Natural killer cell (primary cell): Measurements from ENCODE around the gene CTNNA2. TPM values are rescaled to one million over a fixed set of nuclear protein-coding genes. Genes with fewer than 3 reads are reported as not detected.

ENCODE experiments used
- ATAC-seq, 3 donors: fragments of 150-1000 bp in 2 of 3; fragments of 200-7000 bp in 1 of 3; cut with Tn5 transposase; 1 replicate in 1 of 3; 2 replicates in 2 of 3; pipeline ENCODE4 v1.10.0; 2021; ENCODE audit warnings: mild to moderate bottlenecking in 2 of 3, moderate library complexity in 2 of 3
- DNase-seq, 2 donors: peaks; one replicate each; pipeline versions ENCODE4 v3.0.0 to v3.0.0-alpha.2; 2013 to 2021; ENCODE audit warnings: mixed read lengths in 1 of 2
- H3K27ac ChIP-seq: one replicate; pipeline ENCODE4 v1.5.1; 2013; ENCODE audit warnings: mild to moderate bottlenecking, low read length
- H3K27me3 ChIP-seq: one replicate; pipeline ENCODE4 v1.6.1; 2013; ENCODE audit warnings: low read length; ENCODE audit not compliant: control insufficient read depth, insufficient read depth
- H3K36me3 ChIP-seq: one replicate; pipeline ENCODE4 v1.6.1; 2013; ENCODE audit warnings: low read length; ENCODE audit not compliant: control insufficient read depth, insufficient read depth
- H3K4me1 ChIP-seq: one replicate; pipeline ENCODE4 v1.6.1; 2013; ENCODE audit warnings: low read length; ENCODE audit not compliant: control insufficient read depth, insufficient read depth
- H3K4me3 ChIP-seq: one replicate; pipeline ENCODE4 v1.5.1; 2013; ENCODE audit warnings: low read length
- H3K9me3 ChIP-seq: one replicate; pipeline ENCODE4 v1.6.1; 2013; ENCODE audit warnings: low read length; ENCODE audit not compliant: control insufficient read depth, insufficient read depth
- H3K27ac Mint-ChIP-seq, 2 donors: one replicate each; pipeline ENCODE4 v1.8.0; 2022; ENCODE audit warnings: mild to moderate bottlenecking in 2 of 2, mixed read lengths in 2 of 2, moderate library complexity in 1 of 2
- H3K27me3 Mint-ChIP-seq, 2 donors: one replicate each; pipeline ENCODE4 v1.8.0; 2022; ENCODE audit warnings: low read depth in 2 of 2, mixed read lengths in 2 of 2
- H3K36me3 Mint-ChIP-seq: one replicate; pipeline ENCODE4 v1.8.0; 2022; ENCODE audit warnings: mixed read lengths
- H3K4me1 Mint-ChIP-seq, 2 donors: one replicate each; pipeline ENCODE4 v1.8.0; 2022; ENCODE audit warnings: mixed read lengths in 2 of 2
- H3K4me3 Mint-ChIP-seq: one replicate; pipeline ENCODE4 v1.8.0; 2022; ENCODE audit warnings: mild to moderate bottlenecking, moderate library complexity, mixed read lengths
- H3K9me3 Mint-ChIP-seq, 2 donors: one replicate each; pipeline ENCODE4 v1.8.0; 2022; ENCODE audit warnings: mixed read lengths in 2 of 2
- CTCF ChIP-seq: fragments of 200-600 bp; IDR thresholded peaks from one replicate; pipeline ENCODE4 v1.8.0; 2022; ENCODE audit warnings: antibody characterized with exemption
- WGBS: methylation state at CpG from one replicate; pipeline ENCODE4 v1.1.7; 2013; ENCODE audit warnings: missing lambda C conversion rate; ENCODE audit not compliant: insufficient coverage; 5-methylcytosine and 5-hydroxymethylcytosine counted together
- intact Hi-C: fragments of 100-400 bp; cut with micrococcal nuclease; formaldehyde crosslinking; loops from one replicate; pipeline ENCODE4 v1.14.2; 2022
- total RNA-seq, 4 donors: library from RNA; stranded (reverse); fragments of 120-200 nt in 1 of 4; gene quantifications; one replicate each; pipeline versions ENCODE4 v1.2.3 to v1.2.4, GENCODE V29; 2013 to 2022

The CTNNA2 gene
- total RNA-seq, 3 donors from 2014 or later (not counting 1 experiment from before 2014, with no cell fraction given): not detected

DNA sequence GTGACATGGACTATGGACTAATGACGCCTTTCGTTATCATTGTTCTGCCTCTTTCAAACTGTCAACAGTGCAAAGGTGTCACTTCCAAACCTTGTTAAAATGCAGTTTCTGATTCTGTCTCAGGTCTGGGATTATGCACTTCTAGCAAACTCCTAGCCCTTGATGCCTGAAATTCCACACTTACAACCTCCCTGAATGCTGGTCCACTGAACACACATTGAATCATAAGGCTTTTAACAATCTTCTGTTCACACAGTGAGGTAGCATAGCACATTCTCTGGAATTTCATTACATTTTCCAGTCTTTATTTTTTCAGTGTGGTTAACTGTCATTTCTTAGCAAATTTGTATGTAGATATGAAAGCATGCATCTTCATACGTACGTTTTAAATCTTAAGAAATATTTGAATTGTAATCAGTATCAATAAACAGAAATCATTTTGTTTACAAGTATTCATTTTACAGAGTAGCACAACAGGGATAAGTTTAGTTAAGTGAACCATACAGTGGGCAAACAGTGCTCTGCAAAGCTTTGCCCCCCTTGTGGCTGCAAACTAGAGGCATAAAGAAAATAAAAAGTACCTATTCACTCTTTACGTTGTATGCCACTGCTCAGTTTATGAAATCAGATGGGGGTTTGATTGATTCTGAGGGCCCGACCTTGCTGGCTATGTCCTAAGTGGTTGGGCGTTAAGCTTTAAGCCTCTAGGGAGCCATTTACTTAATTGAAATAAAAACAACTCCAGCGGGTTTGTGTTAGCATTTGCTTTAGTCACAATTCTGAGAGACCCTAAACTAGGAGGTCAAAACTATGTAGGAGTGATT, 540.9 kb downstream of the CTNNA2 start:
- intact Hi-C loops: no loop called here
- peaks cover under 1 to 3% of the 10 kb centered on the region in 2 donors for H3K9me3 Mint-ChIP-seq
- WGBS: 72% methylated on average over 6 of the region's 8 CpGs

DNA sequence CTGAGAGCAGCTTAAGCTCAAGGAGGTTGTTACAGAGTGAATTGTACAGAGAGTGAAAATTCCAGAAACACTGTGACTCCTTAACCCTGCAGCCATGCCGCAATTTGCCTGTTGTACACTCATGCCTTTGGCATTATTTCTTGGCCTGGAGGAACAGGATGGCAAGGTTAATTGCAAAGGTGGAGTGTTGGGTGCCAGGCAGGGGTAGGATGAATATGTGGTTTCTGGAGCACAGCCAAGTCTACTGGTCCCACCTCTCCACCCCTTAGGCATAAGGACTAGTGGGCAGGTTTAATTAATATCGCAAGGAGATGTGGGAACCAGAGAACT, 541.5 kb downstream of the CTNNA2 start:
- Histone ChIP-seq H3K27me3 (no peaks in the 10 kb centered on the region), H3K27ac (no peak overlapping the region), H3K4me1 (no peaks in the 10 kb centered on the region), H3K9me3 (no peaks in the 10 kb centered on the region), H3K4me3 (no peak overlapping the region), H3K36me3 (no peaks in the 10 kb centered on the region)
- intact Hi-C loops: no loop called here
- Mint-ChIP-seq H3K27me3 (no peaks in the 10 kb centered on the region), H3K4me1 (no peaks in the 10 kb centered on the region), H3K27ac (no peak overlapping the region), H3K4me3 (no peak overlapping the region), H3K9me3 (peaks cover 0 to 2% of the 10 kb centered on the region in 2 donors), H3K36me3 (no peaks in the 10 kb centered on the region)
- TF ChIP-seq CTCF: no peak
- DNase-seq: no peak
- WGBS: 82% methylated on average over 2 of the region's 2 CpGs
- ATAC-seq: peak in 1 of 3 donors; percentile 27

More for the DNA sequence above, 540.9 kb downstream of the CTNNA2 start:
- no peaks in the 10 kb centered on the region for H3K36me3 Mint-ChIP-seq
- no peaks in the 10 kb centered on the region for H3K27me3 ChIP-seq
- no peak for TF ChIP-seq CTCF
- no peak overlapping the region for H3K4me3 ChIP-seq
- H3K27ac Mint-ChIP-seq: no peak overlapping the region
- H3K4me1 ChIP-seq: no peaks in the 10 kb centered on the region
- DNase-seq: no peak
- H3K36me3 ChIP-seq: no peaks in the 10 kb centered on the region
- no peaks in the 10 kb centered on the region for H3K9me3 ChIP-seq
- no peak overlapping the region for H3K4me3 Mint-ChIP-seq
- H3K27ac ChIP-seq: no peak overlapping the region
- H3K27me3 Mint-ChIP-seq: no peaks in the 10 kb centered on the region
- no peak for ATAC-seq
- no peaks in the 10 kb centered on the region for H3K4me1 Mint-ChIP-seq

- intact Hi-C loops: no loop called here
- H3K4me3 ChIP-seq: no peak overlapping the region
- no peak overlapping the region for H3K27ac ChIP-seq
- no peaks in the 10 kb centered on the region for H3K36me3 Mint-ChIP-seq
- no peak for TF ChIP-seq CTCF
- no peak for ATAC-seq
- no peaks in the 10 kb centered on the region for H3K4me1 Mint-ChIP-seq
- no peaks in the 10 kb centered on the region for H3K36me3 ChIP-seq
- H3K9me3 ChIP-seq: no peaks in the 10 kb centered on the region
- no peak for DNase-seq
- H3K4me1 ChIP-seq: no peaks in the 10 kb centered on the region
- H3K9me3 Mint-ChIP-seq: peaks cover under 1 to 3% of the 10 kb centered on the region in 2 donors
- H3K27me3 Mint-ChIP-seq: no peaks in the 10 kb centered on the region
- H3K27me3 ChIP-seq: no peaks in the 10 kb centered on the region
- H3K4me3 Mint-ChIP-seq: no peak overlapping the region
- H3K27ac Mint-ChIP-seq: no peak overlapping the region
- WGBS: 100% methylated on average over 1 of the region's 1 CpG
These were observed 545.1 kb downstream of the CTNNA2 start for GRCh38 chr2:80057956-80058355.

- no peak overlapping the region for H3K4me3 ChIP-seq
These were observed 545.7 kb downstream of the CTNNA2 start for GRCh38 chr2:80058562-80058961.

More at GRCh38 chr2:80058562-80058961, 545.7 kb downstream of the CTNNA2 start:
- Mint-ChIP-seq H3K27me3 (no peaks in the 10 kb centered on the region), H3K36me3 (no peaks in the 10 kb centered on the region), H3K4me1 (no peaks in the 10 kb centered on the region), H3K4me3 (no peak overlapping the region), H3K27ac (no peak overlapping the region), H3K9me3 (peaks cover 3 to 6% of the 10 kb centered on the region in 2 donors)
- Histone ChIP-seq H3K36me3 (no peaks in the 10 kb centered on the region), H3K27me3 (no peaks in the 10 kb centered on the region), H3K9me3 (no peaks in the 10 kb centered on the region), H3K4me1 (no peaks in the 10 kb centered on the region), H3K27ac (no peak overlapping the region)
- 92% methylated on average over 3 of the region's 4 CpGs for WGBS
- ATAC-seq (no peak), DNase-seq (no peak)
- intact Hi-C loops: no loop called here
- TF ChIP-seq CTCF: no peak
